ENCODE data around the gene PHYHD1. TPM values are rescaled to one million over a fixed set of nuclear protein-coding genes. Genes with fewer than 3 reads are reported as not detected.
"Not testable (repeated sequence)": the region's sequence is repeated elsewhere in the genome, so short reads cannot be mapped to it uniquely, and the experiment has no call there.

The PHYHD1 gene
- polyA plus RNA-seq, 1 donor: 45.1 TPM

GRCh38 chr9:128923493-128923883, 2.7 kb downstream of the PHYHD1 start:
- DNase-seq: no peak

- DNase-seq: peak; percentile 34
These were observed 7.1 kb downstream of the PHYHD1 start for GRCh38 chr9:128927731-128928411.

GRCh38 chr9:128928624-128929023, 7.8 kb downstream of the PHYHD1 start:
- no peak for DNase-seq

DNA sequence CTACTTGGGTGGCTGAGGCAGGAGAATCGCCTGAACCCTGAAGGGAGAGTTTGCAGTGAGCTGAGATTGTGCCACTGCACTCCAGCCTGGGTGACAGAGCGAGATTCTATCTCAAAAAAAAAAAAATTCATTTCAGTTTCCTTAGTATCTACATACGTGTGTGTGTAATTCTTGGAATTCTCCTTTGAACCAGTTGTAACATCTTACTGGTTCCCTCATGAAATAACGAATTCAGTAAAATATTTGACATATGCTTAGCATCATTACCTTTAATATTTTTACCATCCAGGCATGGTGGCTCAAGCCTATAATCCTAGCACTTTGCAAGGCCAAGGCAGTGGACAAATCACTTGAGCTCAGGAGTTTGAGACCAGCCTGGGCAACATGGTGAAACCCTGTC, 8.8 kb downstream of the PHYHD1 start:
- DNase-seq: no peak

DNA sequence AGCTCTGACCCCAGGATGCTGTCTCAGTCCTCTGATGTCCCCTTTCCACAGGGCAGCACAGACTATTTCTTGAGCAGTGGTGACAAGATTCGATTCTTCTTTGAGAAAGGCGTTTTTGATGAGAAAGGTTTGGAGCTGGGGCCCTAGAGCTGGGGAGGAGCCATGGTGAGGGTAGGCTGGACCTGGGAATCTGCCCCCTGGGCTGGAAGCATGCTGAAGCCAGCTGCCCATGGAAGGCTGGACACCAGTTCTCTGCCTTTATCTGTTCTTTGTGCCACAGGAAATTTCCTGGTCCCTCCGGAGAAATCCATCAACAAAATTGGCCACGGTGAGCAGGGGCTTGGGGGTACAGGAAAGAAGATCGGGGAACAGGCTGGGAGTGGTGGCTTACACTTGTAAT, 12.9 kb downstream of the PHYHD1 start:
- DNase-seq: no peak

- DNase-seq: no peak
These were observed 15.5 kb downstream of the PHYHD1 start for GRCh38 chr9:128936171-128936865.

GRCh38 chr9:128937310-128938165, 16.8 kb downstream of the PHYHD1 start:
- no peak for DNase-seq

DNA sequence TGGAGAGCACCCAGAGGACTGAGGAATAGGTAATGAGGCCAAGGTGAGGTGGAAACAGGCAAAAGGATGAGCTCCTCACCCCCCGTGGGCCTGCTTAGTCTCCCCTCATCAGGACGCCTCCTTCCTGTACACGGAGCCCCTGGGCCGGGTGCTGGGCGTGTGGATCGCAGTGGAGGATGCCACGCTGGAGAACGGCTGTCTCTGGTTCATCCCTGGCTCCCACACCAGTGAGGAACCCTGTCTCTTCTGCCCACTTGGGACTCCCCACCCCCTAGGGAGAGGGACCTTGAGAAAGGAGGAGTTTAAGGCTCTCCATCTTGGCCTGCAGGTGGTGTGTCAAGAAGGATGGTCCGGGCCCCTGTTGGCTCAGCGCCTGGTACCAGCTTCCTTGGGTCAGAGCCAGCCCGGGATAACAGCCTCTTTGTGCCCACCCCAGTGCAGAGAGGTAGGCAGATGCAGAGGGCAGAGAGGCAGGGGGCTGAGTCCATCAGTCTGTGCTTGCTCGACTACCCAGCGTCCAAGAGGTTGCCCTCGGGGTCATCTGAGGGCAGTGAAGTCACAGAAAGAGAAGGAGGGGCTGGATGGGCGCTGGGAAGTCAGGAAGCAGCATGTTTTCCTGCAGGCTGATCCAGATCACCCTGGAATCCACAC, 19.6 kb downstream of the PHYHD1 start:
- no peak for DNase-seq

DNA sequence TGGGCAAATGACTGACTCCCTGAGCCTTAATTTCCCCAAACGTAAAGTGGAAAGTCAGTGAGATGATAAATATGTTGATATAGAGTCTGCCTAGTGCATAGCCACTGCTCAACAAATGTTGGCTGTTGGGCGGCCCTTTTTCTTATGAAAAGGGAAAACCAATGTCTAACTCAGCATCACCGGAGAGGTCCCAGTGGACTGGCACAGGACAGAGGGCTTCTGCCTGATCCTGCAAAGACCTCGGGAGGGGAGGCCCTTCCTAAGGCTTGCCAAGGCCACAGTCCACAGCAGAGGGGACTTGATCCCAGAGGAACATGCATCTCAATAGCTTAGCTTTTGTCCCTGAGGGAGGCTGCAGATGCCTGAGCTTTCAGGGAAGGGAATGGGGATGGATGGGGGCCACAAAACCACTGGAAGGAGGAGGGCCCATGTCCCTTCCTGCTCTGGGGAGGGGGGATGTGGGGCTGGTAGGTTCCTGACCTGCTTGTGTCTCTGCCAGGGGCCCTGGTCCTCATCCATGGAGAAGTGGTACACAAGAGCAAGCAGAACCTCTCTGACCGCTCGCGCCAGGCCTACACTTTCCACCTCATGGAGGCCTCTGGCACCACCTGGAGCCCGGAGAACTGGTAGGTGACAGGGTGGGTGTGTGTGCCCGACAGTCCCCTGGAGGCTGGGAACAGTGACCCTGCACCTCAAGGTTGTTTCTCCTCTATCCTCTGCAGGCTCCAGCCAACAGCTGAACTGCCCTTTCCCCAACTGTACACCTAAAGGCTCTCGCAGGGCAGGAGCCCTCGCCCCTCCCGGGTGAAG, 20.4 kb downstream of the PHYHD1 start:
- DNase-seq: no peak

DNA sequence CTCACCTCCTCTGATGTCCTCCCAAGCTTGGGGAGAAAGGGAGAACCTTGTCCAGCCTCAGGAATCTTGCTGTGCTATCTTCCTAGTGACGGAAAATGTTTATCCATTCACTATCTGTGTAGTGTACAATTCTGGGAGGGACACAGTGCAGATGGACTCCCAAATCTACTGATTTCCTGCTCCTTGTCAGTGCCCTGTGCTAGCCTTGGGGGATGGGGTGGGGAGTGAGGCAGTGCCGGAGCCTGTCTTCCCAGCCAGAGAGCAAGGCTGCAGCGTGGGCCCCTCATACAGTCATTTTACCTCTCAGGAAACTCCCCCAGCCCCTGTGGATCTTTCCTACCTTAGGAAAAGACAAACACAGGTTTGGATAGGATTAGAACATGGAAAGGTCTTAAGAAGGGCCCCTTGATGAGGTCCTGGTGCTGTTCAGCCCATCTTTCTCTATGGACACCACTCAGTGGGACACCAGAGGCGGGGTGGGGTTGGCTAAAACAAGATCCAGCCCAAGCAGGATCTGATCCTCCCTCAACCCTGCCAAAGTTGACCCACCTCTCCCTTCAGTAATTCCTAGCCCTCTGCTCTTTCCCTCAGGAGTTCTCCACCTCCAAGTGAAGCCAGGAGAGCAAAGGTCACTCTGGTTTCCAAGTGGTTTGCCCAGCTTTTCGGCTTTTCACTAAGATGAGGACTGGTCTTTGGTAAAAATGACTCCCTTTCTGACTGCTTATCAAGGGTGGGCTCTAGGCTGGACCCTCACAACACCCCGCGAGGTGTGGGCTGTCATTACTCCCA, 23.2 kb downstream of the PHYHD1 start:
- DNase-seq: no peak

DNA sequence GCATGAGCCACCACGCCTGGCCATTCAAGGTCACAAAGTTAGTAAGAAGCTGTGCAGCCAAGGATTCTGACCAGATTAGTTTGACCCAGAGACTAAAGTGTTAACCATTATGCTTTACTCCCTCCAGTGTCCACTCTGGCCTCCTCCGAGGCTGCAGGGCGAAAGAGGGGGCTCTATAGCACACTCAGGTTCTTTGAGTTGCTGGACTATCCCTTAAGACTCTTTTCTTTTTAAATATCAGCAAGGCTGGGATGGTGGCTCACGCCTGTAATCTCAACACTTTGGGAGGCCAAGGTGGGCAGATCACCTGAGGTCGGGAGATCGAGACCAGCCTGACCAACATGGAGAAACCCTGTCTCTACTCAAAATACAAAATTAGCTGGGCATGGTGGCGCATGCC, 24.2 kb downstream of the PHYHD1 start:
- not testable (repeated sequence) for DNase-seq

DNA sequence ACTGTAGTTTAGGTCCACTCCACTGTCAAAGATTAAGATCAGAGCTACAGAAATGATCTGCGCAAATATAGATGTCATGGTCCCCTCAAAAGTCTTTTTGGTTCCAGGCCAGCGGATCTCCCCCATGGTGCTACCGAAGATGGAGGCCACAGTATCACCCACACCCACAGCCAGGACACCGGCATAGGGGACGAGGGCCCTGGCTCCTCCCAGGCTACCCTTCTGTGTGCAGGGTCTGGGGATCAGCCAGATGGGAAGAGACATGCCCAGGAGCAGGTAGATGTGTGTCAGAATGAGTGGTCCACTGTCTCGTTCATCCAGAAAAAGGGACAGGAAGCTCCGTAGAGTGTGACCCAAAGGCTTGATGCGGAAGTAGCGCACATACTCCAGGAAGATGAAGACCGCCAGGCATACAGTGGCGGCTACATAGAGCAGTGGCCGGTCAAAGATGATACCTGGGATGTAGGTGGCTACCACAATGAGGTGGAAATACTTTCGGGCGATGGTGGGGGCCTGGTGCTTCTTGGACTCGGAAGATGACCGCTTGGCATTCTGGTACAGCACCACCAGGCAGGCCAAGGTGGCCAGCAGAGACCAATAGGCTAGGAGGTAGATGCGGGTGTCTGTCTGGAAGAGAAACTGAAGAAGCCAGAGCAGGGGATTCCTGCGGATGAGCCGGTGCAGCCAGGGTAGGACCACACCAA, 25.2 kb downstream of the PHYHD1 start:
- DNase-seq: no peak

DNA sequence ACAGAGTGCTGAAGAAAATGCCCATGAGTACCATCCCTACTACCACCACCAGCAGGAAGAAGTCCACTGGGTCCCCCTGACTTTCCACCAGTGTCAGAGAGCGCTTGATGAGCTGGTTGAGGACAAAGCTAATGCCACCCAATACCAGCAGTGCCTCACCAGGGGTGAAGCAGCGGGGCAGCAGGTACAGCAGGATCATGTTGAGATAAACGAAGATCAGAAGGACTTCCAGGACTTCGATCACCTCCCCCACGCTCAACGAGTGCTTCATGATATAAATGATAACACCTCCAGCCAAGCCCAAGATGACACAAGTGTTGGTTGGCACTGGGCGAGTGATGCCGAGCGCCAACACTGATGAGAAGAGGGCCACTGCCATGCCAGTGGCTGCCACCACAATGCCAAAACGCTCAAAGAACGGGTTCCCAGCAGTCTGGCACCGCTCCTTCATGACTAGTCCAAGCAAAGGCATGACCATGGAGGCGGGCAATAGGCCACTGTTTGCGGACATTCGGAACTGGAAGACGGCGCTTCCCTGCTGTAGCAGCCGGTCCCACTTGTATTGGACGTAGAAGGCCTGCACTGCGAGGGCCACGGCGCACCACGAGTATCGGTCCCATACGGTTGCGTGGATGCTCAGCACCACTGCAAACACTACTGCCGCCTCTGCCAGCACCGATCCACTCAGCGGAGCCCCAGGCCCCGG, 25.9 kb downstream of the PHYHD1 start:
- no peak for DNase-seq

DNA sequence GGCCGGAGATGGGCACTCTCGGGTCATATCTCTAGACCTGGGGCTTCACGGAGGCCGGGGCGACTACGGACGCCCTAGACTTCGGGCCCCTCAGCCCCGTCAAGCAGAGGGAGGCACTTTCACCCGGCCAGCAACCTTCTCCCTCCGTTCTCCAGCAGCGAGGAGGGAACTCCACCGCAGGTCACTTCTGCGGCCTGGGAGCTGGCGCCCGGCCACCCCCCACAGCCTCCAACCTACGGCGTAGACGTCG, 26.4 kb downstream of the PHYHD1 start:
- no peak for DNase-seq

- DNase-seq: peak; percentile 97
These were observed 26.9 kb downstream of the PHYHD1 start, which contains the start of the genes DOLK and NUP188 for GRCh38 chr9:128947527-128948301. Gene DOLK (minus strand): TSS chr9:128947603. CDS start chr9:128947303, 300 bp downstream. Gene NUP188 (plus strand): TSS chr9:128947699. CDS start chr9:128947720, 21 bp downstream.

DNA sequence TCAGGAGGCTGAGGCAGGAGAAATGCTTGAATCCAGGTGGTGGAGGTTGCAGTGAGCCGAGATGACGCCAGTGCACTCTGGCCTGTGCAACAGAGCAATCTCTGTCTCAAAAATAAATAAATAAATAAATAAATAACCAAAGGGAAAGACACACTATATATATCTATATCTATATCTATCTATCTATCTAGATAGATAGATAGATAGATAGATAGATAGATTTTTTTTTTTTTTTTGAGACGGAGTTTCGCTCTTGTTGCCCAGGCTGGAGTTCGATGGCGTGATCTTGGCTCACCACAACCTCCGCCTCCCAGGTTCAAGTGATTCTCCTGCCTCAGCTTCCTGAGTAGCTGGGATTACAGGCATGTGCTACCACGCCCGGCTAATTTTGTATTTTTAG, 40.6 kb downstream of the PHYHD1 start:
- not testable (repeated sequence) for DNase-seq

DNA sequence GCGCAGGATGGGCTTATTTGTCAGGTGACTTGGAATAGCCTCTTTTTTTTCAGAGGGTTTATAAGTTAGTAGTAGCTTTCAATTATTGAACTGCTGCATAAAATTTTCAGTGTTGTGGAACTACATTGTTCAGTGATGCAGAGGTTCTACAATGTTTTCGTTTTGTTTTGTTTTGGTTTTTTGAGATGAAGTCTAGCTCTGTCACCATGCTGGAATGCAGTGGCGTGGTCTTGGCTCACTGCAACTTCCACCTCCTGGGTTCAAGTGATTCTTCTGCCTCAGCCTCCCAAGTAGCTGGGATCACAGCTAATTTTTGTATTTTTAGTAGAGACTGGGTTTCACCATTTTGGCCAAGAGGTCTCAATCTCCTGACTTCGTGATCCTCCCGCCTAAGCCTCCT, 48.7 kb downstream of the PHYHD1 start:
- no peak for DNase-seq

DNA sequence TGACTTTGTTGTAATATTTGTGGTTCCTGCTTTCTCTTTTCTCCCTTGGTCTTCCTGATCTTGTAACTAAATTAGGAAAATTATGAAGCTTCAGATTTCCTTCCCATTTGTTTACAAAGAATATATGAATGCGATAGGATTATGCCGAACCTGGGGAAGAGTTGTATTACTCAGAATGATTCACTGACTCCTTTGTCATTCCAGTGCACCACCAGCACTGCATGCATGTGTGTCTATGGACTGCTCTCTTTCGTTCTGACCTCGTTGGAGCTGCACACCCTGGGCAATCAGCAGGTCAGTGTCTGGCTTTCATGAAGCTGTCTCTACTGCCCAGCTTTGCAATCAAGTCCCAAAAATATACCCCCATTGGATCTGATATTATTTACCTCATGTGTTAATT, 52.2 kb downstream of the PHYHD1 start:
- DNase-seq: no peak

DNA sequence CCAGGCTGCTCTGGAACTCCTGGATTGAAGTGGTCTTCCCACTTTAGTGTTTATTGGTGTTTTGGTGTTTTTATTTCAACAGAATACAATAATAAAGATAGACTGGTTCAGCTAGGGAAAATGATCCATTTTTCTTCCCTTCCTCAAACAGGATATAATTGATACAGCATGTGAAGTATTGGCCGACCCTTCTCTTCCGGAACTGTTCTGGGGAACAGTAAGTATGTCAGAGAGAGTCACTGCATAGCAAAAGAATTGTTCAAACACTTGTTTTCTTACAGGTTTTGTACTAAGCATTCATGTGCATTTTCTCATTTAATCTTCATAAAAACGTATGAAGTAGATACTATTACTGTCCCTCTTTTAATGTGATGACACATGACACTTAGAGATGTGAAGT, 58.3 kb downstream of the PHYHD1 start:
- no peak for DNase-seq
